ENCODE measurements around the gene CLIC5.

DNA sequence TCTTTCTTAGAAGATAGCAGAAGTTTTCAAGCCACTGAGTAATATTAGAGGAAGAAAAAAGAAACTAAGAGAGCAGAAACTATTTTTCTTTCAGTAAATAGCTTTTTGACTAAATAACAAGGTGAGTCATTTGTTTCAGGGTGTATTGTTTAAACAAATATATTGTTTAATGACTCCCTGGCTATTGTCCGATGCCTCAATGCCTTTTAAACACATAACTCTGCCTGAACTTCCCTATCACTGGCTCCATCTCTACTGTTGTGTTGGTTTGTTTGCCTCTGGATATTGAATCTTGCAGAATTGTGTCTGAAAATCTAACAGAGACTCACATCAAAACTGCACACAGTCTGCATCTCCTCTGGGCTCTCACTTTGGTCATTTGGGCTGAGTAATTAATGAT, 19.6 kb upstream of the CLIC5 start:
- no peak for TF ChIP-seq POLR2A (IDR thresholded peaks at IDR 0.05)
- TF ChIP-seq, protein P1, sequence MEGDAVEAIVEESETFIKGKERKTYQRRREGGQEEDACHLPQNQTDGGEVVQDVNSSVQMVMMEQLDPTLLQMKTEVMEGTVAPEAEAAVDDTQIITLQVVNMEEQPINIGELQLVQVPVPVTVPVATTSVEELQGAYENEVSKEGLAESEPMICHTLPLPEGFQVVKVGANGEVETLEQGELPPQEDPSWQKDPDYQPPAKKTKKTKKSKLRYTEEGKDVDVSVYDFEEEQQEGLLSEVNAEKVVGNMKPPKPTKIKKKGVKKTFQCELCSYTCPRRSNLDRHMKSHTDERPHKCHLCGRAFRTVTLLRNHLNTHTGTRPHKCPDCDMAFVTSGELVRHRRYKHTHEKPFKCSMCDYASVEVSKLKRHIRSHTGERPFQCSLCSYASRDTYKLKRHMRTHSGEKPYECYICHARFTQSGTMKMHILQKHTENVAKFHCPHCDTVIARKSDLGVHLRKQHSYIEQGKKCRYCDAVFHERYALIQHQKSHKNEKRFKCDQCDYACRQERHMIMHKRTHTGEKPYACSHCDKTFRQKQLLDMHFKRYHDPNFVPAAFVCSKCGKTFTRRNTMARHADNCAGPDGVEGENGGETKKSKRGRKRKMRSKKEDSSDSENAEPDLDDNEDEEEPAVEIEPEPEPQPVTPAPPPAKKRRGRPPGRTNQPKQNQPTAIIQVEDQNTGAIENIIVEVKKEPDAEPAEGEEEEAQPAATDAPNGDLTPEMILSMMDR (IDR thresholded peaks at IDR 0.05) = no peak
